Esophagus muscularis mucosa (tissue), 4 donors: Measurements from ENCODE around the gene MBD3L3. TPM values are rescaled to one million over a fixed set of nuclear protein-coding genes. Genes with fewer than 3 reads are reported as not detected.
"Not testable (repeated sequence)": the region's sequence is repeated elsewhere in the genome, so short reads cannot be mapped to it uniquely, and the experiment has no call there.

ENCODE experiments used
- DNase-seq: peaks from one replicate; pipeline ENCODE4 v3.0.0-alpha.2; 2017; ENCODE audit errors: extremely low spot score
- H3K27ac ChIP-seq, 4 donors: fragments of 200-600 bp; sonication (generic); replicated peaks in 1 of 4; 1 replicate in 3 of 4; 2 replicates in 1 of 4; pipeline ENCODE4 v1.5.1; 2016 to 2019; ENCODE audit warnings: mild to moderate bottlenecking in 1 of 4
- H3K27me3 ChIP-seq, 4 donors: fragments of 200-600 bp; sonication (generic); one replicate each; pipeline versions ENCODE4 v1.5.1 to v1.6.0; 2016 to 2019
- H3K36me3 ChIP-seq, 4 donors: fragments of 200-600 bp; sonication (generic); one replicate each; pipeline ENCODE4 v1.5.1; 2016 to 2019
- H3K4me1 ChIP-seq, 4 donors: fragments of 200-600 bp; sonication (generic); one replicate each; pipeline ENCODE4 v1.5.1; 2016 to 2019
- H3K4me3 ChIP-seq, 4 donors: fragments of 200-600 bp; sonication (generic); 1 replicate in 2 of 4; 2 replicates in 2 of 4; pipeline ENCODE4 v1.5.1; 2016 to 2019; ENCODE audit warnings: mild to moderate bottlenecking in 4 of 4, moderate library complexity in 1 of 4
- H3K9me3 ChIP-seq, 4 donors: fragments of 200-600 bp; sonication (generic); 1 replicate in 3 of 4; 2 replicates in 1 of 4; pipeline ENCODE4 v1.5.1; 2016 to 2019
- EP300 ChIP-seq: sonication (generic); formaldehyde crosslinking; IDR thresholded peaks from one replicate; pipeline ENCODE4 v1.6.1; 2017; ENCODE audit warnings: antibody characterized with exemption
- POLR2A ChIP-seq: fragments of 450-650 bp; IDR thresholded peaks from one replicate; pipeline ENCODE4 v1.6.1; 2017; ENCODE audit warnings: antibody characterized with exemption, moderate library complexity, mild to moderate bottlenecking, low read depth
- POLR2AphosphoS5 ChIP-seq, 2 donors: sonication (generic); formaldehyde crosslinking; IDR thresholded peaks; one replicate each; pipeline ENCODE4 v1.6.1; 2017; ENCODE audit warnings: antibody characterized with exemption in 2 of 2
- WGBS: methylation state at CpG from one replicate; pipeline ENCODE4 v1.1.5; 2018; 5-methylcytosine and 5-hydroxymethylcytosine counted together
- intact Hi-C: fragments of 100-400 bp; cut with DNase I; formaldehyde crosslinking; loops from one replicate; pipeline ENCODE4 v1.15.1; 2023
- total RNA-seq, 4 donors: library from RNA; depleted of rRNA; stranded (reverse); fragments of >200 nt; gene quantifications; one replicate each; pipeline versions ENCODE4 v1.1.0 to v1.2.1, GENCODE V29; 2016
- TF ChIP-seq, protein P1 (sequence below), 3 experiments: fragments of 200-600 bp in 2 of 3; fragments of 450-650 bp in 1 of 3; sonication (generic) in 2 of 3; IDR thresholded peaks; one replicate each; pipeline ENCODE4 v1.5.1; 2017 to 2019; ENCODE audit warnings: antibody characterized with exemption in 3 of 3, mild to moderate bottlenecking in 2 of 3, moderate library complexity in 1 of 3

Gene MBD3L3
- total RNA-seq, 4 donors from 2014 or later, result not detected

DNA sequence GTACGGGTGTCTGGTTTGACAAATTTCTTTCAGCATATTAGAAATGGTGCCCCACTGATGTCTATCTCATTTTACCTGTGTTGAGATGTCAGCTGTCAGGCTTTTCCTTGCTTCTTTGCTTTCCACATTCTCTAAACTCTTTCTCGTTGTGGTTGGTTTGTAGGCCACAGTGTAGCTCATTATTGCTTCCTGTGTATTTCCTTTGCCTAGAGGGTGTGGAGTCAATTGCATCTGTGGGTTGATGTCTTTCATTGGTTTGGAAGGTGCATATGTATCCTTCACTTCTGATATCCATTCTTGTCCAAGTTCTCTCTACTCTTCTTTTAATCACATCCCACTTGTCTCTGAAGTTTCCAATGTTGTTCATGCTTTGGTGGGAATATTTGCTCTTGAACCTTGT lies 16.9 kb downstream of the MBD3L3 start:
- not testable (repeated sequence) for H3K4me3 ChIP-seq, DNase-seq

DNA sequence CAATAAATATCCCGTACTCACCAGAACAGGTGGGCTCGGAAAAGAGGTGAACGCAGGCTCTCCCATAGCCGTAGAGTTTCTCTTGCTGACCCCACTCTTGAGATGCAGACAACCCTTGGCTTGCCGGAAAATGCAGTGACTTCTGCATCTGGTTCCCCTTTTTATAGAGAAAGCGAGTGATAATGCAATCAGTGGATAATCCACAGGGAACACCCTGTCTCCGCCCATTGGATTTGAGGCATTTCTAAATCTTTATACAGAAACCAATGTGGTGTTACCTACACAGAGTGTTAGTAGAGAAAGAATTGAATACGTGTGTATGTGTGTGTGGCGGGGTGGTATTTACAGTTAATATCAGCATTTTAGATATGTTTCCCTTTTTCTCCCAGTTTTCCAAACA lies 18.4 kb downstream of the MBD3L3 start, which contains the start of gene MBD3L4:
TSS of gene MBD3L4 (minus strand) at position 101 of the 400 bp plus-strand sequence. CDS start at position 66, 35 bp downstream.
- intact Hi-C loops, H3K4me1 ChIP-seq, H3K4me3 ChIP-seq, H3K27ac ChIP-seq, H3K27me3 ChIP-seq, DNase-seq, H3K9me3 ChIP-seq, H3K36me3 ChIP-seq: not testable (repeated sequence)
- WGBS, result no CpG with 5 or more reads among the region's 9 CpGs

More for the DNA sequence above, 16.9 kb downstream of the MBD3L3 start:
- H3K36me3 ChIP-seq, intact Hi-C loops, H3K27me3 ChIP-seq, H3K27ac ChIP-seq, H3K9me3 ChIP-seq, H3K4me1 ChIP-seq: not testable (repeated sequence)
- WGBS, result no CpG with 5 or more reads among the region's 2 CpGs

DNA sequence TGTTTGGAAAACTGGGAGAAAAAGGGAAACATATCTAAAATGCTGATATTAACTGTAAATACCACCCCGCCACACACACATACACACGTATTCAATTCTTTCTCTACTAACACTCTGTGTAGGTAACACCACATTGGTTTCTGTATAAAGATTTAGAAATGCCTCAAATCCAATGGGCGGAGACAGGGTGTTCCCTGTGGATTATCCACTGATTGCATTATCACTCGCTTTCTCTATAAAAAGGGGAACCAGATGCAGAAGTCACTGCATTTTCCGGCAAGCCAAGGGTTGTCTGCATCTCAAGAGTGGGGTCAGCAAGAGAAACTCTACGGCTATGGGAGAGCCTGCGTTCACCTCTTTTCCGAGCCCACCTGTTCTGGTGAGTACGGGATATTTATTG lies 28.2 kb downstream of the MBD3L3 start, which contains the start of gene MBD3L5:
TSS of gene MBD3L5 (plus strand) at position 301 of the 400 bp plus-strand sequence. CDS start at position 335, 34 bp downstream.
- no CpG with 5 or more reads among the region's 9 CpGs for WGBS
- DNase-seq, H3K4me1 ChIP-seq: not testable (repeated sequence)

DNA sequence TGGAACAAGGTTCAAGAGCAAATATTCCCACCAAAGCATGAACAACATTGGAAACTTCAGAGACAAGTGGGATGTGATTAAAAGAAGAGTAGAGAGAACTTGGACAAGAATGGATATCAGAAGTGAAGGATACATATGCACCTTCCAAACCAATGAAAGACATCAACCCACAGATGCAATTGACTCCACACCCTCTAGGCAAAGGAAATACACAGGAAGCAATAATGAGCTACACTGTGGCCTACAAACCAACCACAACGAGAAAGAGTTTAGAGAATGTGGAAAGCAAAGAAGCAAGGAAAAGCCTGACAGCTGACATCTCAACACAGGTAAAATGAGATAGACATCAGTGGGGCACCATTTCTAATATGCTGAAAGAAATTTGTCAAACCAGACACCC lies 29.7 kb downstream of the MBD3L3 start:
- DNase-seq, intact Hi-C loops, H3K27ac ChIP-seq, H3K27me3 ChIP-seq, H3K4me3 ChIP-seq, H3K36me3 ChIP-seq, H3K9me3 ChIP-seq, H3K4me1 ChIP-seq: not testable (repeated sequence)
- WGBS, result no CpG with 5 or more reads among the region's 1 CpG

More for the DNA sequence above, 28.2 kb downstream of the MBD3L3 start, which contains the start of gene MBD3L5:
- H3K36me3 ChIP-seq, H3K27ac ChIP-seq, intact Hi-C loops, H3K27me3 ChIP-seq, H3K9me3 ChIP-seq, H3K4me3 ChIP-seq: not testable (repeated sequence)

DNA sequence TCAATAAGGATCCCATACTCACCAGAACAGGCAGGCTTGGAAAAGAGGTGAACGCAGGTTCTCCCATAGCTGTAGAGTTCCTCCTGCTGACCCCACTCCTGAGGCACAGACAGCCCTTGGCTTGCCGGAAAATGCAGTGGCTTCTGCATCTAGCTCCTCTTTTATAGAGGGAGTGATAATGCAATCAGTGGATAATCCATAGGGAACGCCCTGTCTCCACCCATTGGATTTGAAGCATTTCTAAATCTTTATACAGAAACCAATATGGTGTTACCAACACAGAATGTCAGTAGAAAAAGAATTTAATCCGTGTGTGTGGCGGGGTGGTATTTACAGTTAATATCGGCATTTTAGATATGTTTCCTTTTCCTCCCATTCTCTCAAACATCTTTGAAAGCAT lies 37.1 kb downstream of the MBD3L3 start, which contains the start of gene MBD3L2B:
TSS of gene MBD3L2B (minus strand) at position 101 of the 400 bp plus-strand sequence. CDS start at position 67, 34 bp downstream.
- no CpG with 5 or more reads among the region's 6 CpGs for WGBS
- H3K27me3 ChIP-seq, DNase-seq, H3K4me3 ChIP-seq, H3K27ac ChIP-seq, H3K9me3 ChIP-seq, H3K4me1 ChIP-seq, intact Hi-C loops, H3K36me3 ChIP-seq: not testable (repeated sequence)

DNA sequence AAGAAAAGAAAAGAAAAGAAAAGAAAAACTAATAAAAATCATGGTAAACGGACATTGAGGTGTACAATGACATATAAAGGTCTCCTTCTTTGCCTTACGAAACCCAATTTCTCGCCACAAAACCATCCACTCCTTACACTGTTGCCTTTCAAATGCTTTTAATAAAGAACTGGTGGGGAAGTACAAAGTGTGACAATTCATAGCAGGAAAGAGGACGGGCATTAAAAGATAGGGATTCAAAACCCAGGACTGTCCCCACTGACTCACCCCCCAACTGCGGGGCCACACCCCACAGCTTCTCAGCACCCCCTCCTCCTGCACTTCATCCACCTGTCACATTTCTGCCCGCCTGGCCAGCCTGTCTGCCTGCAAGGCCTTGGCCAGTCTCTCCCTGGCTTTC lies 39.6 kb downstream of the MBD3L3 start:
- WGBS, result 85% methylated on average over 5 of the region's 6 CpGs
- Histone ChIP-seq H3K4me1 (no peaks in the 10 kb centered on the region), H3K27ac (no peak overlapping the region), H3K9me3 (peaks cover 0 to 6% (median 0%) of the 10 kb centered on the region in 4 donors), H3K27me3 (peaks cover 0 to 5% (median 0%) of the 10 kb centered on the region in 4 donors), H3K4me3 (no peak overlapping the region), H3K36me3 (no peaks in the 10 kb centered on the region)
- DNase-seq, result no peak
- TF ChIP-seq POLR2A (no peak), POLR2AphosphoS5 (IDR thresholded peaks at IDR 0.05) (no peak), EP300 (no peak)
- TF ChIP-seq, protein P1, sequence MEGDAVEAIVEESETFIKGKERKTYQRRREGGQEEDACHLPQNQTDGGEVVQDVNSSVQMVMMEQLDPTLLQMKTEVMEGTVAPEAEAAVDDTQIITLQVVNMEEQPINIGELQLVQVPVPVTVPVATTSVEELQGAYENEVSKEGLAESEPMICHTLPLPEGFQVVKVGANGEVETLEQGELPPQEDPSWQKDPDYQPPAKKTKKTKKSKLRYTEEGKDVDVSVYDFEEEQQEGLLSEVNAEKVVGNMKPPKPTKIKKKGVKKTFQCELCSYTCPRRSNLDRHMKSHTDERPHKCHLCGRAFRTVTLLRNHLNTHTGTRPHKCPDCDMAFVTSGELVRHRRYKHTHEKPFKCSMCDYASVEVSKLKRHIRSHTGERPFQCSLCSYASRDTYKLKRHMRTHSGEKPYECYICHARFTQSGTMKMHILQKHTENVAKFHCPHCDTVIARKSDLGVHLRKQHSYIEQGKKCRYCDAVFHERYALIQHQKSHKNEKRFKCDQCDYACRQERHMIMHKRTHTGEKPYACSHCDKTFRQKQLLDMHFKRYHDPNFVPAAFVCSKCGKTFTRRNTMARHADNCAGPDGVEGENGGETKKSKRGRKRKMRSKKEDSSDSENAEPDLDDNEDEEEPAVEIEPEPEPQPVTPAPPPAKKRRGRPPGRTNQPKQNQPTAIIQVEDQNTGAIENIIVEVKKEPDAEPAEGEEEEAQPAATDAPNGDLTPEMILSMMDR (IDR thresholded peaks at IDR 0.05), result no peak
- intact Hi-C loops, result no loop called here

DNA sequence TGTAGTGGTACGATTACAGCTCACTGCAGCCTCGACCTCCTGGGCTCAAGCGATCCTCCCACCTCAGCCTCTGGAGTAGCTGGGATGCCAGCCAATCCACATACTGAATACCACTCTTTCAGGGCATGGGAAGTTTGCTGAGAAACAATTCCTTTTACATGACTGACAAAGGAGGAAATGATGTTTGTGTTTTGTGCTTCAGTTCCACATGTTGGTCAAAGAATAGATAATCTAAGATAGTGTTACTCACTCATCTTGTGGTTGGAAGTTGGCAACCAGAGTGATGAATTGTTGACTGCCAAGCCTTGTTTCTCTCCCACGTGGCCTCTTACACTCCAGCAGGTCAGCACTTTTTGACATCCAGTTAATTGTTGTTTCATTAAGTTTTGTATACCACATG lies 44.8 kb downstream of the MBD3L3 start:
- H3K36me3 ChIP-seq, result no peaks in the 10 kb centered on the region
- no peak overlapping the region for H3K4me3 ChIP-seq
- WGBS, result 76% methylated on average over 4 of the region's 4 CpGs
- DNase-seq, result no peak
- intact Hi-C loops, result no loop called here
- H3K27me3 ChIP-seq, result peaks cover 0 to 5% (median 0%) of the 10 kb centered on the region in 4 donors
- TF ChIP-seq EP300, result no peak
- TF ChIP-seq, protein P1 (IDR thresholded peaks at IDR 0.05), result no peak
- no peak for TF ChIP-seq POLR2A
- no peak for TF ChIP-seq POLR2AphosphoS5 (IDR thresholded peaks at IDR 0.05)
- H3K4me1 ChIP-seq, result no peaks in the 10 kb centered on the region
- H3K9me3 ChIP-seq, result peaks cover 0 to 6% (median 0%) of the 10 kb centered on the region in 4 donors
- H3K27ac ChIP-seq, result no peak overlapping the region
